GM21360 (cell line): Measurements from ENCODE around the gene PROX1.

Experiments
- ATAC-seq: cut with Tn5 transposase; IDR thresholded peaks from one replicate; pipeline ENCODE4 v1.9.1; 2021; ENCODE audit warnings: mild to moderate bottlenecking, moderate library complexity; ENCODE audit not compliant: unreplicated experiment

PROX1 gene

GRCh38 chr1:213987927-213988506, at the start of gene PROX1:
PROX1 (plus strand) TSS chr1:213987973; CDS start chr1:213996536, 8,563 bp downstream.
- ATAC-seq: peak; percentile 89

- no peak for ATAC-seq
Measured at GRCh38 chr1:213938776-213939175, 49.0 kb upstream of the PROX1 start.

- ATAC-seq: no peak
Measured at GRCh38 chr1:213939888-213940287, 47.9 kb upstream of the PROX1 start.

GRCh38 chr1:213940947-213941346, 46.8 kb upstream of the PROX1 start:
- ATAC-seq: no peak

- no peak for ATAC-seq
Measured at GRCh38 chr1:213942061-213942460, 45.7 kb upstream of the PROX1 start.

- ATAC-seq: no peak
Measured at GRCh38 chr1:213947200-213947801, 40.5 kb upstream of the PROX1 start.

- no peak for ATAC-seq
Measured at GRCh38 chr1:213951876-213952275, 35.9 kb upstream of the PROX1 start.

- no peak for ATAC-seq
Measured at GRCh38 chr1:213953806-213954205, 34.0 kb upstream of the PROX1 start.

GRCh38 chr1:213956295-213956770, 31.4 kb upstream of the PROX1 start:
- no peak for ATAC-seq

GRCh38 chr1:213958346-213958745, 29.4 kb upstream of the PROX1 start:
- ATAC-seq: no peak

GRCh38 chr1:213960963-213961362, 26.8 kb upstream of the PROX1 start:
- ATAC-seq: no peak

GRCh38 chr1:213962508-213962907, 25.3 kb upstream of the PROX1 start:
- ATAC-seq: no peak

- ATAC-seq: no peak
Measured at GRCh38 chr1:213966122-213966521, 21.7 kb upstream of the PROX1 start.

GRCh38 chr1:213968146-213968825, 19.5 kb upstream of the PROX1 start:
- no peak for ATAC-seq

GRCh38 chr1:213969958-213970555, 17.7 kb upstream of the PROX1 start:
- no peak for ATAC-seq

- ATAC-seq: no peak
Measured at GRCh38 chr1:213972141-213972540, 15.6 kb upstream of the PROX1 start.

GRCh38 chr1:213973129-213973528, 14.6 kb upstream of the PROX1 start:
- no peak for ATAC-seq

GRCh38 chr1:213976665-213977485, 10.9 kb upstream of the PROX1 start:
- no peak for ATAC-seq

GRCh38 chr1:213977486-213977842, 10.3 kb upstream of the PROX1 start:
- ATAC-seq: no peak

- ATAC-seq: no peak
Measured at GRCh38 chr1:213977909-213978308, 9.9 kb upstream of the PROX1 start.
